ENCODE measurements around the gene PPP6R3. TPM values are rescaled to one million over a fixed set of nuclear protein-coding genes. Genes with fewer than 3 reads are reported as not detected.

PPP6R3 gene
- total and polyA plus RNA-seq, 10 of the 15 experiments (the other 5 are each of a cell fraction or from before 2014, with no cell fraction given) = 12.4 to 123 (median 74.1) TPM

DNA sequence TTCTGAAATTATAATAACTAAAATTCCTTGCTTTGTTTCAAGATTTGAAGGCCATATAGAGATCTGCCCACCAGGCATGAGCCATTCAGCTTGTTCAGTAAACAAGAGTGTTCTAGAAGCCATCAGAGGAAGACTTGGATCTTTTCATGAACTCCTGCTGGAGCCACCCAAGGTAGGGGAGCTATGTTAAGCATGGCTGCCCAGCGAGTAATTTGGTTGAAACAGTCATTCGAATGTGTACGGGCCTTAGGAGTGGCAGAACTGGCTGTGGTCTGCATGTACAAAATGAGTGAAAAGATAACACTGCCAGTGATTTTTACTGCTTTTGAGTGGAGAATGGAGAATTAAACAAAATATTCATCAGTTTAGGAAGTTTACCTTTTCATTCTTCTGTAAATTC is 103.7 kb downstream of the PPP6R3 start:
- Histone ChIP-seq H4K20me1 (ENCODE audit: control insufficient read depth, insufficient read depth) (no peaks in the 10 kb centered on the region), H3K27ac (ENCODE audit: control insufficient read depth, insufficient read depth) (no peak overlapping the region), H3K79me2 (ENCODE audit: control insufficient read depth, insufficient read depth, low read length) (no peaks in the 10 kb centered on the region; the same call in 1 of the 2 replicates), H3K4me3 (no peak overlapping the region), H3K9ac (ENCODE audit: control insufficient read depth, insufficient read depth, low read length) (no peak overlapping the region), H3K9me3 (replicated peaks; ENCODE audit: control insufficient read depth, insufficient read depth, low read length) (no peaks in the 10 kb centered on the region), H2AFZ (ENCODE audit: control insufficient read depth, low read depth, low read length) (no peak overlapping the region), H3K4me1 (ENCODE audit: control insufficient read depth, insufficient read depth, low read length) (peaks cover 3% of the 10 kb centered on the region), H3K36me3 (ENCODE audit: control insufficient read depth in 2 of 2, insufficient read depth in 2 of 2, low read length in 1 of 2) (peaks cover 12 to 35% of the 10 kb centered on the region in 2 experiments), H3K4me2 (ENCODE audit: control insufficient read depth, insufficient read depth) (no peak overlapping the region), H3K27me3 (replicated peaks in 1 of 2; ENCODE audit: control insufficient read depth in 2 of 2, insufficient read depth in 2 of 2, low read length in 1 of 2) (no peaks in the 10 kb centered on the region)
- ATAC-seq (no peak), FAIRE-seq (no peak), DNase-seq (ENCODE audit: low read depth, low spot score) (no peak)
- intact Hi-C loops (cut with micrococcal nuclease; ENCODE audit: unreplicated experiment) (no loop called here), in situ Hi-C loops (cut with MboI) (no loop called here)
- BruUV-seq (replicated peaks) = no TSS peak
- WGBS (ENCODE audit: insufficient coverage, insufficient replicate concordance, low lambda C conversion rate, missing lambda C conversion rate) = 77% methylated on average over 3 of the region's 3 CpGs
- ChIA-PET SMC1A (ENCODE audit: uncharacterized antibody, unreplicated experiment) (no interaction called here), RAD21 (ENCODE audit: unreplicated experiment) (no interaction called here), CTCF (interaction anchor here (3.3 kb wide), 1 partner anchor 19 kb away, joined by 13 read pairs; no protein-coding TSS in a partner anchor), POLR2A (no interaction called here)
- no peak for TF ChIP-seq ZNF24 (IDR thresholded peaks at IDR 0.05)
- TF ChIP-seq SP1 (IDR thresholded peaks at IDR 0.05; ENCODE audit: low read depth, low read length) = no peak
- TF ChIP-seq, protein P1, sequence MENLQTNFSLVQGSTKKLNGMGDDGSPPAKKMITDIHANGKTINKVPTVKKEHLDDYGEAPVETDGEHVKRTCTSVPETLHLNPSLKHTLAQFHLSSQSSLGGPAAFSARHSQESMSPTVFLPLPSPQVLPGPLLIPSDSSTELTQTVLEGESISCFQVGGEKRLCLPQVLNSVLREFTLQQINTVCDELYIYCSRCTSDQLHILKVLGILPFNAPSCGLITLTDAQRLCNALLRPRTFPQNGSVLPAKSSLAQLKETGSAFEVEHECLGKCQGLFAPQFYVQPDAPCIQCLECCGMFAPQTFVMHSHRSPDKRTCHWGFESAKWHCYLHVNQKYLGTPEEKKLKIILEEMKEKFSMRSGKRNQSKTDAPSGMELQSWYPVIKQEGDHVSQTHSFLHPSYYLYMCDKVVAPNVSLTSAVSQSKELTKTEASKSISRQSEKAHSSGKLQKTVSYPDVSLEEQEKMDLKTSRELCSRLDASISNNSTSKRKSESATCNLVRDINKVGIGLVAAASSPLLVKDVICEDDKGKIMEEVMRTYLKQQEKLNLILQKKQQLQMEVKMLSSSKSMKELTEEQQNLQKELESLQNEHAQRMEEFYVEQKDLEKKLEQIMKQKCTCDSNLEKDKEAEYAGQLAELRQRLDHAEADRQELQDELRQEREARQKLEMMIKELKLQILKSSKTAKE (IDR thresholded peaks at IDR 0.05; ENCODE audit: low read depth, poor library complexity, severe bottlenecking) = no peak
- TF ChIP-seq NR2F1 (conservative IDR thresholded peaks at IDR 0.05) = no peak
- TF ChIP-seq TARDBP (IDR thresholded peaks at IDR 0.05; ENCODE audit: borderline replicate concordance) = no peak
- TF ChIP-seq SMAD5 (IDR thresholded peaks at IDR 0.05; ENCODE audit: low read depth) = no peak
- TF ChIP-seq SMC3 (IDR thresholded peaks at IDR 0.05; ENCODE audit: borderline replicate concordance, low read length) = no peak
- TF ChIP-seq CBX5 (IDR thresholded peaks at IDR 0.05; ENCODE audit: low read depth) = no peak
- no peak for TF ChIP-seq FOXK2 (IDR thresholded peaks at IDR 0.05)
- no peak for TF ChIP-seq ATF3 (IDR thresholded peaks at IDR 0.05; ENCODE audit: borderline replicate concordance, extremely low read depth, low read depth, low read length)
- no peak for TF ChIP-seq ZBTB4 (CRISPR knock-in tag; IDR thresholded peaks at IDR 0.05)
- TF ChIP-seq WRNIP1 (IDR thresholded peaks at IDR 0.05; ENCODE audit: borderline replicate concordance, low read depth, low read length) = no peak
- TF ChIP-seq ATF7 (IDR thresholded peaks at IDR 0.05; ENCODE audit: low read depth) = no peak
